NCI-H2029 treated with DMSO at 0.1 percent for 48 hours (cell line): ENCODE measurements around the gene PRR14L.

Source experiments
- DNase-seq: peaks from one replicate; lab custom pipeline; 2025; lab: John Stamatoyannopoulos, UW

PRR14L gene

DNA sequence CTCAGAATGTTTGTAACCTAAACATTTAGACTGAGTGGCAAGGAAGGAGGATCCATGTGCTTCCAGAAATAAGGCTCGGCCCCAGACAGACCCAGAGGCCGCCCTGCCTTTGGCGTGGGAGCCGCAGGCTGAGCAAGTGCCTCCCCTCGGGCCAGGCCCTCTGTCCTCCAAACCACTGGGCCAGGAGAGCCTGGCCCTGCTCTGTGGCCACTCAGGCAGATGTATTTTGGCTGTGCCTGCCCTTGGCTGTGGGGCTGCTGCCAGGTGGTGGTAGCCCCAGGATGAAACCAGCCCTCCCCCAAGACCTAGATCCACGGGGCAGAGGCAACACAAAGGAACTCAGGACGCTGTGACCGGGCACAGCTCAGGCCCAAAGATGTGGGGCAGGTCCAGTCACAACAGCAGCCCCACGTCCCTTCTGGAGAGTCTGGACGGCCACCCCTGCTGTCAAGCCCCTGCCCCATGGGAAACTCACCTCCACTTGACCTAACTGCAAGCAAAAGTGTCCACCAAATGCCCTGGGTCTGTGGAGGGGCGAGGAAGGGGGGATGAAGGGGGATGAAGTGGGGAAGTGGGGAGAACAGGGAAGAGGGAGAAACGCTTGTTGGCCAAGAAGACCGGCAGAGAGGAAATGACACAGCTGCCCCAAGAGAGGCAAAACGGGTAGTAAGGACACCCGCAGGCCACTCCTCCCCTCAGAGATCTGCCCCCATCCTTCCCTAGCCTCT lies 111.9 kb downstream of the PRR14L start:
- no peak for DNase-seq

DNA sequence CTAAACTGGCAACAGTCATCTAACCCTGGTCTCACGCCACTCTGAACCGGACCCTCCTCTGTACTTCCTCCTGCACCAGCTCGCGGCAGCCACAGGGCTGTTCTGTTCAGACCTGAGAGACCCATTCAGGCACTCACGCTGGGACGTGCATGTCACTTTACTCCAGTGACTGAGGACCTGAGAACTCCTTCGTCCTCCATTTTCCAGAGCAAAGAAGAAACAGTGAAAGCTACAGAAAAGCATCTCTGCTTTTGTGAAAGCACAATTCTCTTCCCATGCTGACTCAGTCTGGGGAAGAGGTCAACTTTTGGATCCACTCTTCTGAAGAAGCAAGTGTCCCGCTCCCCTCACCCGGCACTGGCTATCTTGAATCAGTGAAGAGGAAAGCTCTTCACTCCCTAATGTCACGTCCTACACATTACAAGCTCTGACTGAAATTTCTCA lies 112.5 kb downstream of the PRR14L start:
- DNase-seq, result no peak

DNA sequence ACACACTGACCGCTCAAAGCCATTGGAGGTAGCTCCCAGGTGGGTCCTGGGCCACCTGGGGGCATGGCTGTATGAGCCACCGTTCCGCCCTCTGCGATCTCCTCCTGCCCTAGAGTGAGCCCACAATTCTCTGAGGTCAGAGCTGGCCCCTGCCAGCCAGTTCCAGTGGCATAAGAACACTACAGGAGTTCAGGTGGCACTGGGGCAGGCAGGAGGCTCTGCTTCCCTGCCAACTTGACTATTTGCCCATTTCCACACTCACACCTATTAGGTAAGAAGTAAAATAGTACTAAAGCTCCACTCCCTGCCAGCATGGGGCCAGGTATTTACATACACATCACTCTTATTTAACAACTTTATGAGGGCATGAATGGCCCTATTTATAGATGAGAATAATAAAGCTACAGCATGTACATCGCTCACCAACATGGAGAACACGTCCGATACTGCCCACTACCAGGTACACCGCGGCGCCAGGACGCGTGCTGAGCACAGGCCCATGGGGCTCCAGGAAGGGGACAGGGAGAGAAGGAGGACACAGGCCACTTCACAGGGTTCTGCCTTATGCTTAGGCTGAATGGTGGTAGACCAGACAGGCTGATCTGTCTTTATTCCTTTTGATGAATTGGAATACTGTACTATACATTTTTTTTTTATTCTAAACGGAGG lies 114.2 kb downstream of the PRR14L start:
- DNase-seq, result no peak

DNA sequence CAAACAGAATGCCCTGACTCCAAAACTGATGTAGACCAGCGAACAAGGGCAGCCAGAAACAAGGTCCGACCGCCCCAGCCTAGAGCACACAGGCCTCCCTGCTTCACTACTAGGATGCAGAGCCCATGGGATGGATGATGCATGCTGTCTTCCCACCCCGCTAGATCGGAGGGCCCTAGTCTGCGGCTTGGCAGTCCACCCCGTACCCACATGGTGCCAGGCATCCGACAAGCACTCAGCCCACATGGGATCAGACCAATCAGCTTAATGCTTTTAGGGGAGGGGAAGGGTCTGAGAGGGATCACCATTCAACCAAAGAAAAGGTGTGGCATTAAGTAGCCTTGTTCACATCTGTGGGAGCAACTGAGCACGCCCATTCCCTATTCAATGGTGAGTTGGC lies 118.5 kb downstream of the PRR14L start:
- DNase-seq, result no peak
